Measurements from ENCODE around the gene PDGFD. TPM values are rescaled to one million over a fixed set of nuclear protein-coding genes. Genes with fewer than 3 reads are reported as not detected.

PDGFD gene
- total RNA-seq, 4 donors from 2014 or later, result 4.4 to 7.2 (median 5.2) TPM

GRCh38 chr11:103883856-103884255, 280.1 kb downstream of the PDGFD start:
- H3K36me3 ChIP-seq, result no peaks in the 10 kb centered on the region
- 88% methylated on average over 1 of the region's 1 CpG for WGBS
- H3K9me3 ChIP-seq, result no peaks in the 10 kb centered on the region
- no peak overlapping the region for H3K27ac ChIP-seq
- no peak overlapping the region for H3K4me3 ChIP-seq
- H3K27me3 ChIP-seq, result no peaks in the 10 kb centered on the region
- H3K4me1 ChIP-seq, result peaks cover 4% of the 10 kb centered on the region
- TF ChIP-seq POLR2A (IDR thresholded peaks at IDR 0.05), result no peak
- TF ChIP-seq POLR2AphosphoS5 (IDR thresholded peaks at IDR 0.05), result no peak
- no peak for TF ChIP-seq CTCF (IDR thresholded peaks at IDR 0.05)
- TF ChIP-seq EP300 (IDR thresholded peaks at IDR 0.05), result no peak
- DNase-seq (ENCODE audit: low spot score in 2 of 2), result no peak

GRCh38 chr11:103883291-103883690, 280.7 kb downstream of the PDGFD start:
- Histone ChIP-seq H3K9me3 (no peaks in the 10 kb centered on the region), H3K4me3 (no peak overlapping the region), H3K36me3 (no peaks in the 10 kb centered on the region), H3K27me3 (no peaks in the 10 kb centered on the region), H3K27ac (no peak overlapping the region), H3K4me1 (peaks cover 4% of the 10 kb centered on the region)
- DNase-seq (ENCODE audit: low spot score in 2 of 2), result no peak
- TF ChIP-seq POLR2AphosphoS5 (IDR thresholded peaks at IDR 0.05), result no peak
- TF ChIP-seq CTCF (IDR thresholded peaks at IDR 0.05), result no peak
- no peak for TF ChIP-seq EP300 (IDR thresholded peaks at IDR 0.05)
- TF ChIP-seq POLR2A (IDR thresholded peaks at IDR 0.05), result no peak
- 88% methylated on average over 2 of the region's 2 CpGs for WGBS

- no peak overlapping the region for H3K4me3 ChIP-seq
- 40% methylated on average over 1 of the region's 1 CpG for WGBS
- peaks cover 4% of the 10 kb centered on the region for H3K4me1 ChIP-seq
- DNase-seq (ENCODE audit: low spot score in 2 of 2), result no peak
- no peaks in the 10 kb centered on the region for H3K36me3 ChIP-seq
- TF ChIP-seq POLR2AphosphoS5 (IDR thresholded peaks at IDR 0.05), result peak in 1 of 3 donors; percentile 17
- no peak for TF ChIP-seq CTCF (IDR thresholded peaks at IDR 0.05)
- no peaks in the 10 kb centered on the region for H3K27me3 ChIP-seq
- no peaks in the 10 kb centered on the region for H3K9me3 ChIP-seq
- peak overlapping the region; percentile 15 for H3K27ac ChIP-seq
Measured at GRCh38 chr11:103881584-103881983, 282.4 kb downstream of the PDGFD start.

GRCh38 chr11:103880968-103881367, 283.0 kb downstream of the PDGFD start:
- no peaks in the 10 kb centered on the region for H3K9me3 ChIP-seq
- no peak overlapping the region for H3K27ac ChIP-seq
- H3K4me1 ChIP-seq, result peaks cover 4% of the 10 kb centered on the region
- H3K27me3 ChIP-seq, result no peaks in the 10 kb centered on the region
- TF ChIP-seq EP300 (IDR thresholded peaks at IDR 0.05) (no peak), CTCF (IDR thresholded peaks at IDR 0.05) (no peak)
- no peaks in the 10 kb centered on the region for H3K36me3 ChIP-seq
- DNase-seq (ENCODE audit: low spot score in 2 of 2), result no peak
- 87% methylated on average over 4 of the region's 4 CpGs for WGBS
- no peak overlapping the region for H3K4me3 ChIP-seq

GRCh38 chr11:103878646-103879045, 285.3 kb downstream of the PDGFD start:
- H3K4me3 ChIP-seq, result no peak overlapping the region
- H3K36me3 ChIP-seq, result no peaks in the 10 kb centered on the region
- TF ChIP-seq CTCF (IDR thresholded peaks at IDR 0.05) (no peak), POLR2AphosphoS5 (IDR thresholded peaks at IDR 0.05) (peak in 1 of 3 donors; percentile 29), POLR2A (IDR thresholded peaks at IDR 0.05) (no peak)
- no peak for DNase-seq (ENCODE audit: low spot score in 2 of 2)
- no peaks in the 10 kb centered on the region for H3K27me3 ChIP-seq
- peaks cover 4% of the 10 kb centered on the region for H3K4me1 ChIP-seq
- H3K9me3 ChIP-seq, result no peaks in the 10 kb centered on the region
- no peak overlapping the region for H3K27ac ChIP-seq
